Calu3 (cell line): ENCODE measurements around the gene LONP1. TPM values are rescaled to one million over a fixed set of nuclear protein-coding genes. Genes with fewer than 3 reads are reported as not detected.

Experiments used
- BruUV-seq: library from RNA; stranded (reverse); fragments of 400-500 nt; replicated peaks from 2 replicates; lab custom pipeline; 2021; lab: Mats Ljungman, UMichigan
- CTCF ChIA-PET: fragments of 300-600 bp; sonication (Branson Sonifier 250); formaldehyde crosslinking; loops from one replicate; lab custom pipeline; 2022; ENCODE audit warnings: antibody characterized with exemption; lab: Charles Lee
- DNase-seq: peaks from one replicate; pipeline ENCODE4 v3.0.0; 2022
- H3K27ac Mint-ChIP-seq: one replicate; pipeline ENCODE4 v1.8.0; 2022; ENCODE audit warnings: mixed read lengths; ENCODE audit not compliant: unreplicated experiment
- H3K27me3 Mint-ChIP-seq: one replicate; pipeline ENCODE4 v1.8.0; 2022; ENCODE audit warnings: mixed read lengths; ENCODE audit not compliant: unreplicated experiment
- H3K36me3 Mint-ChIP-seq: one replicate; pipeline ENCODE4 v1.8.0; 2022; ENCODE audit warnings: mild to moderate bottlenecking, moderate library complexity, mixed read lengths; ENCODE audit not compliant: insufficient read depth, unreplicated experiment
- H3K4me1 Mint-ChIP-seq: one replicate; pipeline ENCODE4 v1.8.0; 2022; ENCODE audit warnings: mild to moderate bottlenecking, low read depth, mixed read lengths; ENCODE audit not compliant: unreplicated experiment
- H3K4me3 Mint-ChIP-seq: one replicate; pipeline ENCODE4 v1.8.0; 2022; ENCODE audit warnings: mild to moderate bottlenecking, low read depth, moderate library complexity, mixed read lengths; ENCODE audit not compliant: unreplicated experiment
- H3K9me3 Mint-ChIP-seq: one replicate; pipeline ENCODE4 v1.8.0; 2022; ENCODE audit warnings: low read depth, mixed read lengths; ENCODE audit not compliant: unreplicated experiment
- intact Hi-C: fragments of 100-400 bp; cut with micrococcal nuclease; formaldehyde crosslinking; loops from one replicate; pipeline ENCODE4 v1.10.0; 2022; ENCODE audit not compliant: unreplicated experiment
- total RNA-seq: library from RNA; stranded (reverse); gene quantifications from 2 replicates; pipeline ENCODE4 v1.2.3, GENCODE V29; 2022
- TF ChIP-seq, protein P1 (sequence below): fragments of 200-600 bp; IDR thresholded peaks from one replicate; pipeline ENCODE4 v1.8.0; 2022; ENCODE audit warnings: antibody characterized with exemption; ENCODE audit not compliant: unreplicated experiment

Gene LONP1
- total RNA-seq, 1 experiment from 2014 or later, result 92.8 TPM

DNA sequence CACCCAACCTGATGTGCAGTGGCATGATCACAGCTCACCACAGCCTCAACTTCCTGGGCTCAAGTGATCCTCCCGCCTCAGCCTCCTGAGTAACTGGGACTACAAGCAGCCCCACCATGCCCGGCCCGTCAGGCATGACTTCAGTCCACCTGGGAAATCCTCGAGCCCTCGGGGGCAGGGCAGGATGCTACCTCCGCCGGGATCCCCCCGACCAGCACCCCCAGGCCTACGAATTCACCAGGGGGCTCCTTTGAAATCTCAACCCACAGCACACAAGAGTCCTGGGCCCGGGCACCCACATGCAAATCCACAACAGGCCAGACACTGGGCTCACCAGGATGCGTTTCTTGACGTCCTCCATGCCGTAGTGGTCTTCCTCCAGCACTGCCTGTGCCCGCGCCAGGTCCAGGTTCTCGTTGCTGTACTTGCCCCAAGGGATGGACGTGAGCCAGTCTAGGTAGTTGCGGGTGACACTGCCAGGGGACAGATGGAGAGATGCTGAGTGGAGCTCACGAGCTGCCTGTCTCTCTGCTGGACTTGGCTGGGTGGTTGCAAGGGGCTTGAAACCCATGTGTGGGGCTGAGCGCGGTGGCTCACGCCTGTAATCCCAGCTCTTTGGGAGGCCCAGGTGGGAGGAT is 19.4 kb downstream of the LONP1 start:
- H3K27ac Mint-ChIP-seq, result no peak overlapping the region
- H3K9me3 Mint-ChIP-seq, result no peaks in the 10 kb centered on the region
- intact Hi-C loops, result no loop called here
- no peak overlapping the region for H3K4me3 Mint-ChIP-seq
- CTCF ChIA-PET, result no interaction called here
- H3K36me3 Mint-ChIP-seq, result peaks cover 78% of the 10 kb centered on the region
- peaks cover 8% of the 10 kb centered on the region for H3K4me1 Mint-ChIP-seq
- BruUV-seq, result no TSS peak
- TF ChIP-seq, protein P1, sequence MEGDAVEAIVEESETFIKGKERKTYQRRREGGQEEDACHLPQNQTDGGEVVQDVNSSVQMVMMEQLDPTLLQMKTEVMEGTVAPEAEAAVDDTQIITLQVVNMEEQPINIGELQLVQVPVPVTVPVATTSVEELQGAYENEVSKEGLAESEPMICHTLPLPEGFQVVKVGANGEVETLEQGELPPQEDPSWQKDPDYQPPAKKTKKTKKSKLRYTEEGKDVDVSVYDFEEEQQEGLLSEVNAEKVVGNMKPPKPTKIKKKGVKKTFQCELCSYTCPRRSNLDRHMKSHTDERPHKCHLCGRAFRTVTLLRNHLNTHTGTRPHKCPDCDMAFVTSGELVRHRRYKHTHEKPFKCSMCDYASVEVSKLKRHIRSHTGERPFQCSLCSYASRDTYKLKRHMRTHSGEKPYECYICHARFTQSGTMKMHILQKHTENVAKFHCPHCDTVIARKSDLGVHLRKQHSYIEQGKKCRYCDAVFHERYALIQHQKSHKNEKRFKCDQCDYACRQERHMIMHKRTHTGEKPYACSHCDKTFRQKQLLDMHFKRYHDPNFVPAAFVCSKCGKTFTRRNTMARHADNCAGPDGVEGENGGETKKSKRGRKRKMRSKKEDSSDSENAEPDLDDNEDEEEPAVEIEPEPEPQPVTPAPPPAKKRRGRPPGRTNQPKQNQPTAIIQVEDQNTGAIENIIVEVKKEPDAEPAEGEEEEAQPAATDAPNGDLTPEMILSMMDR, result no peak
- no peak for DNase-seq
- H3K27me3 Mint-ChIP-seq, result no peaks in the 10 kb centered on the region

DNA sequence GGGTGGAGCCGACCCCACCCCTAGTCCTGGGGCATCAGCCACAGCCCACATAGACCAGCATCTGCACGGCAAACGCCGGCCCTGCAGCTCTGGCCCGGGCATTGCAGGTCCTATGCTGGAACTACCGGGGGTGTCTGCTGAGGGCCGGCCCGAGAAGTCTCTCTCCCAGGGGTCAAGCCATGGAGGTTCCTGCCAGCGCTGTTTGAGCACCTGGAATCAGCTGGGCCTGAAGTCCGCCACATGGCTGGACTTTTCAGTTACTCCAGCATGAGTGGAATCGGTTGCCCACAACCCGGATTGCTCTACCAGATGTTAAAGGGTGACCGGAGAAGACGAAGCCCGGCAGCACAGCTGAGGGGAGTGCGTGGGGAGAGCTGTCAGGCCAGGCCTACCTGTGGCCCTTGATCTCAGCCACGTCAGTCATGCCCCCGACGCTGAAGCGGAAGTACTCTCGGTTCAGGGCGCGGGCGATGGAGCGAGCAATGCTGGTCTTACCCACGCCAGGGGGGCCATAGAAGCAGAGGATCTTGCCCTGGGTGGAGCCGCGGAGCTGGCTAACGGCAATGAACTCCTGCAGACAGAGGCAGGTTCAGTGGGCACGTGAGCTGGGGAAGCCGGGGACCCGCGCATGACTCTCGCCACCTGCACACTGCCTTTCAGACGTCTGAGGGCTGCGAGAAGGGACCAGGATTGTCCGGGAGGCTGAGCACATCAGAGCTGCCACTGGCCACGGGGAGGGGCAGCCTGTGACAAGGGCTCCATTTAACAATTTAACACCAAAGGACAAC is 21.1 kb downstream of the LONP1 start:
- Mint-ChIP-seq H3K4me1 (peaks cover 8% of the 10 kb centered on the region), H3K36me3 (peaks cover 82% of the 10 kb centered on the region), H3K4me3 (no peak overlapping the region), H3K27me3 (no peaks in the 10 kb centered on the region), H3K27ac (no peak overlapping the region), H3K9me3 (no peaks in the 10 kb centered on the region)
- intact Hi-C loops, result no loop called here
- CTCF ChIA-PET, result no interaction called here
- DNase-seq, result no peak
- no TSS peak for BruUV-seq
- TF ChIP-seq, protein P1, result no peak

DNA sequence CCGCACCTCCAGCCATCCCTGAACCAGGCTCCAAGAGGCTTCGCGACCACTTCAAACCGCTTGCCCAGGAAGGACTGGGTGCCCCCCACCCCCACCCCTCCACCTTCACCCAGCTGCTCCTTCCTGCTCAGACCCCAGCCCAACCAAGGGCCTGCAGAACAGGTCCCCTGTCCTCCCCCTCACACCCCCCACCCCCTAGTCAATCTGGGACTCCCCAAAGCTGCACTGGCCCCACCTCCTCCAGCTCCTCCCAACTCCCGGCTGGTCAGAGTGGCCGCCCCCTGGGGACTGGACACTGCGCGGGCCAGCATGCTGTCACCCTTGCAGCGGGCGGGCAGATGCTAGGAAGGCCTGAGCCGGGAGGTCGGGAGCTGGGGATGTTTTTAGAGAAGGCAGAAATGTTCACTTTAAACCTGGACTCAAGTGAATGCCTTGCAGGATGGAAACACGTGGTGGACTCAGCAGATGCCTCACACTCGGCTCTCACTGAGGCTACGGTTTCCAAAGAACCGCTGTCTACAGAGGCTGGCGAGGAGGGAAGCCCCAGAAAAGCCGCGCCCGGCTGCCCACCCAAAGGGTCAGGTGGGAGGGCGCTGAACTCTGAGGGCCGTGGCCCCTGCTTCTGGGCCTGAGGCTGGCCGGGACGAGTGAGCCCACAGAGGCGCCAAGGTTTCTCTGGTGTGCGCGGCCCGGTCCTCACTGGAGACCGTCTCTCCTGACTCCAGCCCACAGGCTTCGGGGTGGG is 21.9 kb downstream of the LONP1 start:
- peaks cover 82% of the 10 kb centered on the region for H3K36me3 Mint-ChIP-seq
- H3K4me3 Mint-ChIP-seq, result no peak overlapping the region
- CTCF ChIA-PET, result no interaction called here
- no TSS peak for BruUV-seq
- H3K27ac Mint-ChIP-seq, result no peak overlapping the region
- TF ChIP-seq, protein P1, result no peak
- H3K27me3 Mint-ChIP-seq, result no peaks in the 10 kb centered on the region
- peaks cover 2% of the 10 kb centered on the region for H3K4me1 Mint-ChIP-seq
- intact Hi-C loops, result no loop called here
- H3K9me3 Mint-ChIP-seq, result no peaks in the 10 kb centered on the region
- DNase-seq, result no peak

DNA sequence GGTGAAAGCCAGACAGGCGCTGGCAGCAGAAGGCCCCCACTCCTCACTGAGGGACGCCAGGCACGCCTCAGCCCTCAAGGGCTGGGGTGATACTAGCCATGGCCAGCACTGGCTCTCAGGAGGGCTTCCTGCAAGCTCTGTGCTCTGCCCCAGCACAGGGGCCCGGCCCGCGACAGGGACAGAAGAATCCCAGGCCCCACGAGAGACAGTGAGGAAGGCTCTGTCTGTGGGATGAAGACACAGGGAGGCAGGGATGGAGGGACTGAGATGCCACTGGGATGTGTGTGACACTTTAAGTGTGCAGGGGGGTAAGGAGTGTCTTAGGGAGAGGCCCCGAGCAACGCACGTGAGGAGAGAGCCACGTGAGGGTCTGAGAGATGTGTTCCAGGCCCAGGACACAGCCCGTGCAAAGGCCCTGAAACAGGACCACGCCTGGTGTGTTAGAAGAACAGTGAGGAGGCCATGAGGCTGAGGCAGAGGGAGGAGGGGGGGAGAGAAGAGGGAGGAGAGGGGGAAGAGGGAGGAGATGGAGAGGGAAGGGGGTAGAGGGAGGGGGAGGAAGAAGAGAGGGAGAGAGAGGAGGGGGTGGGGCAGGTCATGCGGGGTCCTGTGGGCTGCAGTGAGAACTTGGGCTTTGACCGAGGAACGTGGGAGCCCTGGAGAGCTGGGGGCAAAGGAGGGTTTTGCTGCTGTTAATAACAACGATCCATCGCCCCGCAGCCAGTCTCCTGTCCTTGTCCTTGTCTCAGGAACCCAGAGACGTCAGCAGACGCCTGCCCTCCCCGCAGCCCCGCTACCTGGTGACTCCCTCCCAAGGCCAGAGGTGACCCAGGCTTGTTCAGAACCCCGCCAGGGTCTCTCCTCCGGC is 22.7 kb downstream of the LONP1 start:
- CTCF ChIA-PET, result no interaction called here
- Mint-ChIP-seq H3K9me3 (no peaks in the 10 kb centered on the region), H3K27ac (peak overlapping the region; percentile 36), H3K4me3 (no peak overlapping the region), H3K27me3 (no peaks in the 10 kb centered on the region), H3K4me1 (no peaks in the 10 kb centered on the region), H3K36me3 (peaks cover 86% of the 10 kb centered on the region)
- intact Hi-C loops, result no loop called here
- TF ChIP-seq, protein P1, result no peak
- DNase-seq, result no peak
- no TSS peak for BruUV-seq
